HEK293T (cell line): ENCODE measurements around the gene TWF2.

Source experiments
- CTCF ChIA-PET: fragments of 350-600 bp; formaldehyde crosslinking; extraction: SDS; loops from one replicate; lab custom pipeline; 2021; ENCODE audit warnings: antibody characterized with exemption, inconsistent platforms; lab: Yijun Ruan, JAX
- POLR2A ChIA-PET: fragments of 350-600 bp; formaldehyde crosslinking; extraction: SDS; loops from one replicate; lab custom pipeline; 2020; ENCODE audit warnings: antibody characterized with exemption, inconsistent platforms; lab: Yijun Ruan, JAX
- DNase-seq: peaks from one replicate; pipeline ENCODE4 v3.0.0; 2012; ENCODE audit warnings: mixed read lengths; ENCODE audit errors: extremely low spot score
- ARNT ChIP-seq: fragments of 450-650 bp; IDR thresholded peaks from 2 replicates; pipeline ENCODE4 v1.6.1; 2017; ENCODE audit warnings: mild to moderate bottlenecking
- BHLHE40 ChIP-seq: fragments of 450-650 bp; IDR thresholded peaks from 2 replicates; pipeline ENCODE4 v1.6.1; 2016; ENCODE audit warnings: mild to moderate bottlenecking, moderate library complexity, borderline replicate concordance
- CTBP1 ChIP-seq: fragments of 450-650 bp; IDR thresholded peaks from 2 replicates; pipeline ENCODE4 v1.6.1; 2016; ENCODE audit warnings: borderline replicate concordance
- ELF4 ChIP-seq: fragments of 450-650 bp; IDR thresholded peaks from 2 replicates; pipeline ENCODE4 v1.6.1; 2017; ENCODE audit warnings: antibody characterized with exemption
- FOXA1 ChIP-seq: fragments of 450-650 bp; IDR thresholded peaks from 2 replicates; pipeline ENCODE4 v1.6.1; 2016; ENCODE audit warnings: mild to moderate bottlenecking
- FOXK2 ChIP-seq: fragments of 450-650 bp; IDR thresholded peaks from 2 replicates; pipeline ENCODE4 v1.6.1; 2016; ENCODE audit warnings: mild to moderate bottlenecking
- FOXM1 ChIP-seq: fragments of 450-650 bp; IDR thresholded peaks from 2 replicates; pipeline ENCODE4 v1.6.1; 2017; ENCODE audit warnings: mild to moderate bottlenecking, borderline replicate concordance
- HDGF ChIP-seq: fragments of 450-650 bp; IDR thresholded peaks from 2 replicates; pipeline ENCODE4 v1.6.1; 2017; ENCODE audit warnings: antibody characterized with exemption, borderline replicate concordance
- L3MBTL2 ChIP-seq: fragments of 450-650 bp; conservative IDR thresholded peaks from 2 replicates; pipeline ENCODE4 v1.6.1; 2016; ENCODE audit warnings: mild to moderate bottlenecking
- LEF1 ChIP-seq: fragments of 450-650 bp; IDR thresholded peaks from 2 replicates; pipeline ENCODE4 v1.6.1; 2017; ENCODE audit warnings: mild to moderate bottlenecking, borderline replicate concordance
- NFRKB ChIP-seq: fragments of 450-650 bp; IDR thresholded peaks from 2 replicates; pipeline ENCODE4 v1.6.1; 2016; ENCODE audit warnings: mild to moderate bottlenecking, moderate library complexity
- SP1 ChIP-seq: fragments of 450-650 bp; IDR thresholded peaks from 2 replicates; pipeline ENCODE4 v1.6.1; 2017
- SUZ12 ChIP-seq: fragments of 450-650 bp; IDR thresholded peaks from 2 replicates; pipeline ENCODE4 v1.6.1; 2016; ENCODE audit warnings: mild to moderate bottlenecking
- TARDBP ChIP-seq: fragments of 450-650 bp; IDR thresholded peaks from 2 replicates; pipeline ENCODE4 v1.6.1; 2016
- ZNF384 ChIP-seq: fragments of 450-650 bp; IDR thresholded peaks from 2 replicates; pipeline ENCODE4 v1.6.1; 2016
- TF ChIP-seq, protein P1 (sequence below): fragments of 450-650 bp; IDR thresholded peaks from 2 replicates; pipeline ENCODE4 v1.6.1; 2016

Gene TWF2

DNA sequence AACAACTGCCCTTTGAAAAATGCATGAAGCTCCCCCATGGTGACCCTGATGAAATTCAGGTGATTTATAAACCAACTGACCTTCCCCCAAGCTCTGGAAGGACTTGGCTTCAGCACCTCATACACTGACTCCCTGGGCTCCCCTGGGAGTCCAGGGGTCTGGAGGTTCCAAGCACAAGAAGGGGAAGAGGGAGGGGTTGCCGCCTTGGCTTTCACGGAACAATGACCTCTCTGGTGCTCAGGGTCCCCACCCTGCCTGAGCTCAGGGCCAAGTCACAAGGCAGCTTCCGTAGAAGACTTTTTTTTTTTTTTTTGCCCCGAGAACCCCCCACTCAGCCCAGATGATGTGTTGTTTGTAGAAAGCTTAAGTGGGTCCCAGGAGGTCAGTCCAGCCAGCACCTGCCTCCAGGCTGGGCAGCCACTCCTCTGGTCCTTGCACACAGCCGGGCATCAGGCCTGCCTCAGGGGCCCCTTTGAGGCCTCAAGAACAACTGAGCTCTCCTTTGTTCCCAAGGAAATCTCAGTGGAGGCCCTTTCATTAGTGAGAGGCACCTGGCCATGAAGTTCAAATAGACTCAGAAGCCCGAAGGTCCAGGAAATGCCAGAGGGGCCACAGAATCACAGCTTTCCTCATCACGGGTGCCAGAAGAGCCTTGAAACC is 55.0 kb downstream of the TWF2 start:
- no peak for TF ChIP-seq TARDBP
- TF ChIP-seq ZNF384 = no peak
- TF ChIP-seq LEF1 = no peak
- TF ChIP-seq FOXA1 = no peak
- no peak for TF ChIP-seq HDGF
- TF ChIP-seq SUZ12 = no peak
- no peak for TF ChIP-seq CTBP1
- CTCF ChIA-PET = no interaction called here
- POLR2A ChIA-PET = interaction anchor here (0.9 to 1.0 kb wide), 2 partner anchors 13 to 30 kb away, joined by 3 to 4 read pairs; partner anchors contain the start of gene POC1A
- DNase-seq = no peak

DNA sequence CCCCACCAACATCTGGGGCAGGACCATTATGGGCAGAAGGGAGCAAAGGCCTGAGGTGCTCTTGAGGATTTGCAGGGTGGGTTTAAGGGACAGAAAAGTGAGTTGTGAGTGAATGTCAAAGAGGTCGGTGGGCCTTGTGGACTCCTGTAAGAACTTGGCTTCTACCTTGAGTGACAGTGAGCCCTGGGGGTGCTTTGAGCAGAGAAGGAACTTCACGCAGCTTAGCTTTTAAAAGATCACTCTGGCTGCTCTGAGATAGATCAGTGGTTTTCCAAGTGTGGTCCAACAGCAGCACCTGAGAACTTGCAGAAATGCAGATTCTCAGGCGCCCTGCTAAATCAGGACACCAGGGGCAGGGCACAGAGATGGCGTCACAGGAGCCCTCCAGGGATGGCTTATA is 56.3 kb downstream of the TWF2 start:
- ChIA-PET CTCF (no interaction called here), POLR2A (no interaction called here)
- DNase-seq = no peak
- no peak for TF ChIP-seq HDGF
- TF ChIP-seq L3MBTL2 = no peak
- TF ChIP-seq ELF4 = no peak
- TF ChIP-seq TARDBP = no peak
- no peak for TF ChIP-seq ZNF384
- no peak for TF ChIP-seq LEF1
- no peak for TF ChIP-seq BHLHE40
- no peak for TF ChIP-seq FOXA1
- no peak for TF ChIP-seq ARNT
- TF ChIP-seq NFRKB = no peak
- no peak for TF ChIP-seq SUZ12
- no peak for TF ChIP-seq SP1
- no peak for TF ChIP-seq FOXM1
- TF ChIP-seq CTBP1 = no peak
- TF ChIP-seq, protein P1, sequence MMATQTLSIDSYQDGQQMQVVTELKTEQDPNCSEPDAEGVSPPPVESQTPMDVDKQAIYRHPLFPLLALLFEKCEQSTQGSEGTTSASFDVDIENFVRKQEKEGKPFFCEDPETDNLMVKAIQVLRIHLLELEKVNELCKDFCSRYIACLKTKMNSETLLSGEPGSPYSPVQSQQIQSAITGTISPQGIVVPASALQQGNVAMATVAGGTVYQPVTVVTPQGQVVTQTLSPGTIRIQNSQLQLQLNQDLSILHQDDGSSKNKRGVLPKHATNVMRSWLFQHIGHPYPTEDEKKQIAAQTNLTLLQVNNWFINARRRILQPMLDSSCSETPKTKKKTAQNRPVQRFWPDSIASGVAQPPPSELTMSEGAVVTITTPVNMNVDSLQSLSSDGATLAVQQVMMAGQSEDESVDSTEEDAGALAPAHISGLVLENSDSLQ = no peak
- no peak for TF ChIP-seq FOXK2

DNA sequence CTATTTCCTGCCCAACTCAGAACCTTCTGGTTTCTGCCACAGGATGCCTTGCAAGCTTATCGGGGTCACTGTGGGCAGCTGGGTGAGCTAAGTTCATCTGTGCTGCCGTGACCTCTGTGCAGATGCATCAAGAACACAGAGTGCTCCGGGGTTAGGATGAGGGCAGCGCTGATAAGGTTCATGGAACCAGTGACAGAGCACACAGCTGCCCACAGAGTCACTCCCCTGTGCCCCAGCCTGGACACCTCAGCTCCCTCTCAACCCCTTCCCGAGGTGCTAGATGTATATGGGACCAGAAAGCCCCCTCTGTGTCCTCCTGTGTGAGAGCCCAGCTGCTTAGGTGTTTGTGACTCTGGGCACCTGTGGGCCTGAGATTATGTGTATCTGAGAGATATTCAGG is 56.8 kb downstream of the TWF2 start:
- ChIA-PET POLR2A (interaction anchor here (0.7 kb wide), 1 partner anchor 15 kb away, joined by 4 read pairs; no protein-coding TSS in a partner anchor), CTCF (no interaction called here)
- DNase-seq = no peak
- TF ChIP-seq FOXM1 (no peak), CTBP1 (no peak), HDGF (no peak), TARDBP (no peak), ELF4 (no peak), SP1 (no peak), FOXK2 (no peak), LEF1 (no peak), BHLHE40 (no peak), NFRKB (no peak), ZNF384 (no peak), FOXA1 (no peak), ARNT (no peak)
- TF ChIP-seq, protein P1 = no peak

DNA sequence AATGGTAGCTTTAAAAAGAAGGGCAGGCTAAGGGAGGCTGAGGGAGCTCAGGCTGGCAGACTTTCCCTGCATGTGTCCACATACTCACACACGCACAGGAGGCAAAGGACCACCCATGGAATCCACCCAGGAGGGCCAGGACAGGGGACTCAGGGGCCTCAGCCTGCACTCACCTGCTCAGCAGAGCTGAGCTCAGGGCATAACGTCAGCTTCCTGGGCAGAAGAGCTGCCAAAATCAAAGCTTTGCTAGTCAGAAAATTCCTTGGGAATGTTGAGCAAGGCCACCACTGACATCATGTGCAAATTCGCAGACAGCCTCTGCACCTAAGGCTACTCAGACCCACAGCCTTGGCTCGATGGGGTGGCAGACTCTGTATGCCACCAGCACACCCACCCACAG is 57.4 kb downstream of the TWF2 start:
- no peak for TF ChIP-seq FOXM1
- TF ChIP-seq LEF1 = no peak
- no peak for TF ChIP-seq NFRKB
- TF ChIP-seq FOXK2 = no peak
- TF ChIP-seq L3MBTL2 = no peak
- no peak for TF ChIP-seq ZNF384
- TF ChIP-seq CTBP1 = no peak
- TF ChIP-seq, protein P1 = no peak
- TF ChIP-seq ELF4 = no peak
- no peak for TF ChIP-seq ARNT
- TF ChIP-seq BHLHE40 = no peak
- TF ChIP-seq SP1 = no peak
- no peak for TF ChIP-seq TARDBP
- TF ChIP-seq FOXA1 = no peak
- TF ChIP-seq HDGF = no peak
- TF ChIP-seq SUZ12 = no peak
- POLR2A ChIA-PET = interaction anchor here (0.7 to 1.3 kb wide), 3 partner anchors 16 to 97 kb away, joined by 3 to 4 read pairs (median 3); partner anchors contain the start of gene WDR82
- no peak for DNase-seq
- CTCF ChIA-PET = no interaction called here
